GM10847 (cell line): ENCODE measurements around the gene BRD1.

Experiments
- POLR2A ChIP-seq: IDR thresholded peaks from 2 replicates; pipeline ENCODE4 v1.6.1; 2011; ENCODE audit not compliant: insufficient read length; ENCODE audit errors: extremely low read depth

The BRD1 gene

DNA sequence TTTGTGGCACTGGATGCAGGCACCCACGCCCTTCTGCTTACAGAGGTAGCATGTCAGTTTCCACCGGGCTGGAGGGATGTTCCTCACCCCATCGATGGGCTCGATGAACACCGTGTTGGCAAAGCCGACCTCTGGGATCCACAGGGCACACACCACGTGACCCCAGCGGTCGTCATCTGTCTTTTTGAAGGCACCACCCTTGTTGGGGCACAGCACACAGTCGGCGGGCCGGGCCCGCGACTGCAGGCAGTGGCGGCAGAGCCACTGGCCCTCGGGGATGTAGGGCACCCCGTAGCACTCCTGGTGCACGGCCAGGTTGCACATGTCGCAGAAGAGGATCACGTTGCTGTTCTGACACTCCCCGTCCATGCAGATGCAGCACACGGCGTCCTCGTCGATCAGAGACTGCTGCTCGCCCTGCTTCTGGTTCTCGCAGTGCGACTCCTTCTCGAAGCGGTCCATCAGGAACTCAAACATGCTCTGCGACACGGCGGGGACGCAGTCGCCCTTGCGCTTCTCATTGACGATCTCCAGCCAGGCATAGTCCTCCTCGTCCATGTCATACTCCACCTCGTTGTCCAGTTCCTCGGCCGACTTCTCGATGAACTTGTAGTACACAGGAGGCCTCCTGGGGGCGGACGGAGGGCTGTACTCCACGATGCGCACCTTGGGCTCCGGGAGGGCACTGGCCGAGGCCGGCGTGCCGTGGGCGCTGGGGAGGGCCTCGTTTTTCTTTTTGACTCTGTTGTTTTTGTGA lies 4.2 kb downstream of the BRD1 start:
- no peak for TF ChIP-seq POLR2A

- no peak for TF ChIP-seq POLR2A
Measured at GRCh38 chr22:49820984-49821383, 6.7 kb downstream of the BRD1 start.

DNA sequence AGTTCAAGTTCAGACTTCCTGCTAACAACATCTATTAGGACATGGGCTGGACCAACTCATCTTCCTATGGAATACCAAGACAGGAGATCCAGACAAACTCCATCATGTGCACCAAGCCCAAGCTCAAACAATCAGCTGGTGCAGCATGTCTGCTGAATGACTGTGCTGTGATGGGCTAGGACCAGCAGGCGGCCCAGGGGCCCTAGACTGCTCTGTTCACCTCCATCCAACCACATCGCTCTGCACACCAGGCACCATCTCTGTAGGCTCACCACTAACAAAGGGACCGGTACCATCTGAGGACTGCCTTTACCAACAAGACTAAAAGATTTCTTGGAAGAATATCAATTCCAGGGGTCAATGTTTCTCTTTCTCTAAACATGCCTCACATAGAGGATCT lies 10.3 kb downstream of the BRD1 start:
- no peak for TF ChIP-seq POLR2A

DNA sequence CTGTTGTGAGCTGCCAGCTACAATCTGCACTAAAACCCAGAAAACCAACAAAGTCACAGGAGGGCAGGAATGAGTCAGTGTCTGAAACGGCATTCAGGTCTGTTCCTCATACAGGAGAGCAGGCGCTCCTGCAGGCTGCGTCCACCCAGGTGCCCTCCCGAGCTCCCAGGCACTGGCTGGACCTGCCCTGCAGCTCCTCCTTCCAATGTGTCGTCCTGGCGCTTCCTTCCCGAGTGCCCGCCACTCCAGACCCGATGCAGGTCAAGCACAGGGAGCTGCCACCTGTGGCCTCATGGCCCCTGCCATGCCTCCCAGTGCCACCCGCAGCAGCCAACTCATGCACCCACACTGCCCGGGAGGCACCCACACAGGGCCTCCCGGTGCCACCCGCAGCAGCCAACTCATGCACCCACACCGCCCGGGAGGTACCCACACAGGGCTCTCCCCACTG lies 12.0 kb downstream of the BRD1 start:
- no peak for TF ChIP-seq POLR2A

DNA sequence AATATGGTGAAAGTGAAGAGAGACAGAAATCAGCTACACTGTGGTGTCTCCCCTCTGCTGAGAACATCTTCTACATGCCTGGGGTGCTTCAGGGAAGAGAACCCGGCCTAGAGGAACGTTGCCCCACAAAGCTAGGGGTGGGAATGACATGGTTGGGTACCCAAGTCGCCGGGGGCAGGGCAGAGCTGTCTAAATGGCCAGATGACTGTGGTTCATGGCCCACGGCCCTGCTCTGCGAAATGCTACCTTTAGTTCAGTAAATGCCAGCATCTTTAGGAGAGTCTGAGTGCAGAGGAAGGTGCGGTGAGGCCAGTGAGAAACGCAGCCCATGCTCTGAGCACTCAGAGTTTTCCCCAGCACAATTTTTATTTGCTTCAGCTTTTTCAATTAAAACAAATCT lies 12.8 kb downstream of the BRD1 start:
- TF ChIP-seq POLR2A, result no peak

- TF ChIP-seq POLR2A, result no peak
Measured at GRCh38 chr22:49814164-49814686, 13.4 kb downstream of the BRD1 start.

DNA sequence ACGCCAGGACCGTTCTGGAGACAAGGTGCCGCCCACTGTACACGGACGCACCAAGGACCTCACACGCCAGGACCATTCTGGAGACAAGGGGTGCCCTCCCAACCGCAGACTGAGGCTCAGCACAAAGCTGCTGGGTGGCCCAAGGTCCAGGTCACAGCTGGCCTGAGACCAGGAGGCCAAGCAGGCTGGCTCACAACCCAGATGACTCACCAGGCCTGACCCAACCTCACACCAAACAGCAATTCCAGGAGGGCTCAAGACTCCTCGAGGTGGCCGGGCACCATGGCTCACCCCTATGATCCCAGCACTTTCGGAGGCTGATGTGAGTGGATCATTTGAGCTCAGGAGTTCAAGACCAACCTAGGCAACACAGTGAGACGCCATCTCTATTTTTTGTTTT lies 14.8 kb downstream of the BRD1 start:
- TF ChIP-seq POLR2A, result no peak

- no peak for TF ChIP-seq POLR2A
Measured at GRCh38 chr22:49811020-49811791, 16.5 kb downstream of the BRD1 start.

- no peak for TF ChIP-seq POLR2A
Measured at GRCh38 chr22:49810363-49811019, 17.2 kb downstream of the BRD1 start.

- TF ChIP-seq POLR2A, result no peak
Measured at GRCh38 chr22:49807780-49808708, 19.6 kb downstream of the BRD1 start.

DNA sequence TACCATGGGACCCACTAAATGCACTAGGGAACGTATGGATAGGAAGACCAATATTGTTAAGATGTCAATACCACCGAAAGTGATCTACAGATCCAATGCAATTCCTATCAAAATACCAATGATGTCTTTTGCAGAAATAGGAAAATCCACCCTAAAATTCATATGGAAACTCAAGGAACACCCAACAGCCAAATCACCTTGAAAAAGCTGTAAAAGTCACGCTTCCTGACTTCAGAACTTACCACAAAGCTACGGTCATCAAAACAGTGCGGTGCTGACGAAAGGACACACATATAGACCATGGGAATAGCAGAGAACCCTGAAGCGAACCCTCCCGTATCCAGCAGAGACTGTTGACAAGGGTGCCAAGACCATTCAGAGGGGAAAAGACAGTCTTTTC lies 20.5 kb downstream of the BRD1 start:
- TF ChIP-seq POLR2A, result no peak

GRCh38 chr22:49803737-49804375 lies 23.8 kb downstream of the BRD1 start:
- no peak for TF ChIP-seq POLR2A

- no peak for TF ChIP-seq POLR2A
Measured at GRCh38 chr22:49803134-49803533, 24.5 kb downstream of the BRD1 start.

DNA sequence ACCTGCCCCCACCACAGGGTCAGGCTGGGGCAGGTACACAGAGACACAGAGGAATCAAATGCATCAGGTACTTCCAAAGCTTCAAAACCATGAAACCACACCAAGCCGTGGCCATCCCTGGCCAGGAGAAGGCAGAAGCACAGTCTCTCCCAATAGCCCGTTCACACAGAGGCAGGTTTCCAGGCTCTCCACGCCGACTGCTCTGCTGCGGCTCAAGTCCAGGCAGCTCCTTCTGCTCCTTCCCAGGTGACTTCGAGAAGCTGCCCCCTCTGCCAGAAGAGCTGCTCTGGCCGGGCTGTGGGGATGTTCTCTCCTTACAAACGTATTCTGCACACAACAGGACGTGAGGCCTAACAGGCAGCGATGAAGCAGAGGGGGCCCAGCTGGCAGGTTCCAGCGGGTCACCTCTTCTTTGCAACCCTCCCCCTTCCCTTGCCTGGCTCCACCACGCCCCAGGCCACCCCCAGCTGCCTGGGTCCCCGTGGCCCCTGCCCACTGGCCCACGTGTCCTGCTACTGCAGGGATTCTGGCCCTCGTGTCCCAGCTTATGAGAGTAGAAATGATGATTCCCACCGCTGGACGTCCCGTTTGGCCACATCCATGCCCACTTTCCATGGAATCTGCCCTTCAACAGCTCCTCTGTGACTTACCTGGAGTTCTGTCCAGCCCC lies 26.1 kb downstream of the BRD1 start:
- TF ChIP-seq POLR2A, result no peak
